Adrenal gland (tissue), 5 donors: ENCODE measurements around the gene BMP5.

Source experiments
- CTCF ChIP-seq, 6 experiments: fragments of 450-650 bp in 4 of 6; fragments of 200-600 bp in 2 of 6; sonication (generic) in 1 of 6; IDR thresholded peaks; 1 replicate in 5 of 6; 2 replicates in 1 of 6; pipeline versions ENCODE4 v1.5.1 to v1.8.0; 2016 to 2021; ENCODE audit warnings: antibody characterized with exemption in 6 of 6, mild to moderate bottlenecking in 2 of 6, moderate library complexity in 1 of 6
- POLR2A ChIP-seq, 2 donors: fragments of 450-650 bp; IDR thresholded peaks; one replicate each; pipeline ENCODE4 v1.6.1; 2017; ENCODE audit warnings: antibody characterized with exemption in 2 of 2, mild to moderate bottlenecking in 2 of 2, moderate library complexity in 1 of 2
- donor health status: DM: no; HTN: no; CAD: no.

GRCh38 chr6:55705451-55706440 is 169.6 kb downstream of the BMP5 start:
- no peak for TF ChIP-seq POLR2A (IDR thresholded peaks at IDR 0.05)
- no peak for TF ChIP-seq CTCF (IDR thresholded peaks at IDR 0.05)
